Astrocyte of the hippocampus (primary cell): Measurements from ENCODE around the gene HMCES.
"Not testable (repeated sequence)": the region's sequence is repeated elsewhere in the genome, so short reads cannot be mapped to it uniquely, and the experiment has no call there.

Experiments
- DNase-seq: peaks from one replicate; pipeline ENCODE4 v3.0.0; 2011; ENCODE audit warnings: low read depth, low spot score

HMCES gene

DNA sequence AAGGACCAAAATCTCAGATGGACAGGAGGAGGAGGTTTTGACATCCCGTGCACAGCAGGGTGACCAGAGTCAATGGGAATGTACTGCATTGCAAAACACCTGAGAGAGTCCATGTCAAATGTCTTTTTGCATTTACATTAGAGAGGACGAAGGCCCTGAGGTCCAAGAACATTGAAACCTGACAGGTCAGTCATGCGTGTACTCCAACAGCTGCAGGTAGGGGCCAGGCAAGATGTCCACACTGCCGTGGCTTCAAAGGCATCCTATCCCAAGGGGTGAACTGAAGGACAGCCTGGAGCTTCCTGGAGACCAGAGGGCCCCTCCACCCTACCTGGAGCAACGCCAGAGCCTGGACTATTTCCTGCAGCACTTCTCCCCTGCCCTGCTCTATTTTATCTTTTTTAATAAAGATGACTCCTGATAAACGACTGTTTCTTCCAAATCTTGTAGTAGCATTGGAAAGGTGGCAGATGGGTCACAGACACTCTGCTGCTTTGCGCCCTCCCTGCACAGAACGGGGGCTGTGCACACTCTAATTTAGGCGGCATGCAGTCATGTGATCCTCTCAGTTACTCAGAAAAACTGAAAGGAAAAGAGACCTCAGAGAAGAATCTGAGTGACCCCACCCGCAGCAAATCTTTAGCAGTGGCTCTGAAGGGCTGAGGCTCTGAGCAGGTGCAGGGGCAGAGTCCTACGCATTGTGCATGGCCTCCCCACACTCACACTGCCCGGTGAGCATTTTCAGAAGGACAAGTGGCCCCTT lies 68.2 kb downstream of the HMCES start:
- no peak for DNase-seq

DNA sequence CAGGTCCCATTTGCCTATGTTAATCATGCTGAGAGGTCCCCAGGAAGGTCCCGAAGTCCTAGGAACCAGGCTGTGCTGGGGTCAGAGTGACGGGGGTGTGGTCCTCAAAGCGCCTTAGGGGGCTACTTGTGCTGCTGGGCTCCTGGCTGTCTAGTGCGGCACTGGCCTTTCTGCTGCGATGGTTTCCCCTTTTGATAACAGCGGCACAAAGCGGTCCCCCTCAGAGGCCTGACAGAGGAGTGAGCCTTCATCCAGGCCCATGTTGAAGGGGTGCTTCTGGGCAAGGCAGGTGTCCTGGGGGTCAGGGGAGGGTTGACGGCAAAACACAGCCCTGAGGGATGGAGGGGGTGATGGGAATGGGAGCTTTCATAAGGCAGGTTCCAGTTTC lies 68.8 kb downstream of the HMCES start:
- no peak for DNase-seq

DNA sequence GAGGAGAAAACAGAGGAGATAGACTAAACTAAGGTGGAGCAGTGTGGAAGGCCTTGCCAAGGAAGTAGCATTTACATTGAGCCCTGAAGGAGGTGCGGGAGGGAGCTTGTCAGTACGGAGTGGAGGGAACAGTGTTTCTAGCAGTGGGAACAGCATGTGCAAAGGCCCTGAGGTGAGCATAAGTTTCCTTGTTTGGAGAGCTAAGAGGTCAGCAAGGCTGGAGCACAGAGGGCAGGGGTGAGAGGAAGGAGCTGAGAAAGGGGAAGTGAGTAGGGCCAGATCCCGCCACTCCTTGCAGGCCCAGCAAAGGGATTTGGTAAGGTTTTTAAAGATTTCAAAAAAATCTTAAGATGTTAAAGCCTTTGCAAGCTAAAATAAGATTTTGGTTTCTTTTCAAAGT lies 70.1 kb downstream of the HMCES start:
- no peak for DNase-seq

DNA sequence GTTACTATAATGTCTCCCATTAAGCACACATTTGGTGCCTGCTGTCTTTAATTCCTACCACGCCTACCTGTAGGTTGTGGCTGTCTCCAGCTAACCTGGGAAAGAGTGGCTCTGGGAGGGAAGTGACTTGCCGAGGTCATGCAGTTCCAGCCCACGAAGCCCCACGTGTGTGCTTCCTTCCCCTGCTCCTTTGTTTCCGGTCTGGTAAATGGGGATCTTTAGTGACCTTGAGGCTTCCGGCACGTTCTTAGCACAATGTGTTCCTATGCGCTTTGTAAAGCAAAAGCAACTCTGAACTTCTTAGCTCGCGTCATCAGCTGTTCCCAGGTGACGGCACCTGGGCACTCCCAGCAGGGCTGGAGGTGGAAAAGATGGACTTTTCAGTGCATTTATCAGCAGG lies 70.5 kb downstream of the HMCES start:
- DNase-seq = not testable (repeated sequence)

DNA sequence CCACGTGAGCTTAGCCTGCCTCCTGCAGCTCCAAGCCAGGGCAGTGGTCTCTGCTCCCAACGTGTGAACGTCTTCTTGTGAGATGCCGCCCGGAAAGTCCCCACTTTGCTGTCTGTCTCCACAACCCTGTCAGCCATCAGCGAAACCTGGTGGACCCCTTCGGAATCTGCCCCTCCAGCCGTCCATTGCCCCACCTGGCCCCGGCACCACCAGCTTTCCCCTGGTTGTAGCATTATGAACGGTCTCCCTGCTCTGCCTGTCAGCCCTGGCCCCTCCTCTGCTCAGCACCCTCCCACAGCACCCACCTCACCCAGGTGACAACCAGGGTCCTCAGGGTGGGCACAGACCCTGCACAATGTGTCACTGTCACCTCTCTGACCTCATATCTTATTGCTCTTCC lies 71.1 kb downstream of the HMCES start:
- no peak for DNase-seq

DNA sequence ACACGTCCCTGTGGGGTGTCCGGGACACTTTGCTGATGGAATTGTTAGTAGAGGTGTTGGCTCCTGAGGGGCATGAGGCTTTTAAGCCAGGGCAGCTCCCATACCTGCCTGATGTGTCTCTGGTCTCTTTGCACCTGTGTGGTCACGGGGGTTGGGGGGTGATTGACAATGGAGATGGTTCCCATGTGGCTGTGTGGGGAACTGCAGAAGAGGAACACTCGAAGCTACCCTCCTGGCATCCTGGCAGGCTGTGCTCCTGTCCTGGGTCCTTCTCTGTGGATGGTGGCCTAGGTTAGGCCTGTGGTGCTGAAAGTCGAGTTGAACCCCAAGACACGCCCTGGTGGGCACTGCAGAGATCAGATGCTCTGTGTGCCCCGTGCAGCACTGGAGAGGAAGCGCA lies 73.4 kb downstream of the HMCES start:
- DNase-seq = no peak

DNA sequence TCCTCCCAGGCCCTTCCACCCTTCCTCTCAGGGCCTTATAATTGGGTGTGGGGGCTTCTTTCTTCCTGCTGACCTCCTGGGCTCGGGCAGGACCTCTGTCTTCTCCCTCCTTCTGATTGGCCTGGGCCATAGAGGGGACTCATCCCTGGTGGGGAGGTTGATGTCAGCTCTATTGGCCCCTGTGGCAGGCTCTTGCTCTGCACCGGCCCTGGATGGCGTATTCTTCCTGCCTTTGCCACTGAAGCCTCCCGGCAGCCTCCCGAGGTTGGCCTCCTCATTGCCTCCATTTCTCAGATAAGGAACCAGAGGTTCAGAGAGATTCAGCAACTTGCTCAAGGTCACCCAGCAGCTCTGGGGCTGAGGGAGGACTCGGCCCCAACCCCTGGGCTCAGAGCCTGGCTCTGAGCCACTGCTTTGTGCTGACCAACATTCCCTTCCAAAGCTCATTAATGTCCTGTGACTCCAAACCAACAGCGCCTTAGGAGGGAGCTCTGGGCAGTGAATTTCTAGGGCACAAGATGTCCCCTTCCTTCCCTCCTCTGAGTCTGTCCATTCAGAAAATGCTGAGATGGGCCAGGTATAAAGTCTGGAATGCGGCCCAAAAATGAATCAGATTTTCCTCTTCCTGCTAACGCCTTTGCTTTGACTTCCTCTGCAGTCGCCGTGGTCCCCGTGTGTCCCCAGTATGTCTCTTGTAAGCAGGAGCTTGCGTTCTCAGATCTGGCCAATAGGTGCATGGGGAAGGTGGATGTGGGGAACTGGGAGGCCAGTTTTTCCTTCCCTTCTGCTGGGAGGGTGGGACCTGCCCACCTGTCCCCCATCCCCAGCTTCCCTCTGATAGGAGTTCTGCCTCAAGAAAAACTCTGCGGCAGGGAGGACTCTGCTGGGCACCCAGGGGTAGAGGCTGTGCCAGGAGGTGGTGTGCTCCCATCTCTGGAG lies 74.2 kb downstream of the HMCES start:
- no peak for DNase-seq

DNA sequence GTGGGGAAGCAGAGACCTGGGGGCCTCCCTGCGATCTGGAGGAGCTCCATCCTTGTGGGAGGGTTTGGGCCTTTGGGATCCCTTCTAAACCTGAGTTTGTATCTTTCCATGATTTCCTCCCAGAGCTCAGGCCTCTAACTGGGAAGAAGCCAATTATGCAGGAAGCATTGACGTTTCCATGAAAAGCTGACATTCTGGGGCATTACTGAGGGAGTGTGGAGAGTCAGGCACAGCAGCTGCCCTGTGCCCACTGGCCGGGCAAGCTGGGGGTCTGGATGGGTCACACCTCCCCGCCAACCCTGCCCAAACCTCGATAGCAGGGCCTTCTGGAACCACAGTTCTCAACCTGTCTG lies 74.9 kb downstream of the HMCES start:
- DNase-seq = no peak
